Mesendoderm (in vitro differentiated cells): ENCODE results near the gene TMEFF1.

Experiments used
- DNase-seq: peaks from one replicate; pipeline ENCODE4 v3.0.0; 2013
- H2AK5ac ChIP-seq: 2 replicates; pipeline ENCODE4 v1.6.1; 2013; ENCODE audit warnings: low read length, inconsistent platforms
- H2BK120ac ChIP-seq: 2 replicates; pipeline ENCODE4 v1.6.1; 2013; ENCODE audit warnings: low read depth, mild to moderate bottlenecking, low read length, moderate library complexity, mixed read lengths
- H2BK15ac ChIP-seq: replicated peaks from 2 replicates; pipeline ENCODE4 v1.6.1; 2013; ENCODE audit warnings: low read depth, mild to moderate bottlenecking, moderate library complexity
- H2BK5ac ChIP-seq: 2 replicates; pipeline ENCODE4 v1.6.1; 2013; ENCODE audit warnings: low read length, inconsistent platforms
- H3K18ac ChIP-seq: 2 replicates; pipeline ENCODE4 v1.6.1; 2013; ENCODE audit warnings: mild to moderate bottlenecking, low read length, mixed read lengths
- H3K23ac ChIP-seq: one replicate; pipeline ENCODE4 v1.6.1; 2013; ENCODE audit warnings: low read length
- H3K27ac ChIP-seq: 2 replicates; pipeline ENCODE4 v1.5.1; 2013; ENCODE audit warnings: low read depth, mild to moderate bottlenecking, inconsistent platforms, low read length, moderate library complexity
- H3K27me3 ChIP-seq: 2 replicates; pipeline ENCODE4 v1.6.1; 2013; ENCODE audit warnings: low read length, control low read depth, mild to moderate bottlenecking, inconsistent platforms; ENCODE audit not compliant: insufficient read depth, poor library complexity
- H3K36me3 ChIP-seq: 2 replicates; pipeline ENCODE4 v1.6.1; 2013; ENCODE audit warnings: low read length, inconsistent platforms; ENCODE audit not compliant: control insufficient read depth, insufficient read depth
- H3K4ac ChIP-seq: one replicate; pipeline ENCODE4 v1.6.1; 2013; ENCODE audit warnings: low read depth, mild to moderate bottlenecking, low read length, moderate library complexity
- H3K4me1 ChIP-seq: 2 replicates; pipeline ENCODE4 v1.6.1; 2013; ENCODE audit warnings: low read depth, low read length, inconsistent platforms; ENCODE audit not compliant: control insufficient read depth
- H3K4me2 ChIP-seq: 2 replicates; pipeline ENCODE4 v1.6.1; 2013; ENCODE audit warnings: low read length
- H3K4me3 ChIP-seq: 2 replicates; pipeline ENCODE4 v1.5.1; 2013; ENCODE audit warnings: mild to moderate bottlenecking, low read length
- H3K56ac ChIP-seq: one replicate; pipeline ENCODE4 v1.6.1; 2013; ENCODE audit warnings: low read length
- H3K79me1 ChIP-seq: 2 replicates; pipeline ENCODE4 v1.6.1; 2013; ENCODE audit warnings: low read length, inconsistent platforms
- H3K79me2 ChIP-seq: 2 replicates; pipeline ENCODE4 v1.6.1; 2013; ENCODE audit warnings: mild to moderate bottlenecking, low read length; ENCODE audit not compliant: control insufficient read depth, insufficient read depth
- H3K9ac ChIP-seq: 2 replicates; pipeline ENCODE4 v1.6.1; 2013; ENCODE audit warnings: low read length, inconsistent platforms
- H4K5ac ChIP-seq: one replicate; pipeline ENCODE4 v1.6.1; 2013; ENCODE audit warnings: low read length
- H4K8ac ChIP-seq: one replicate; pipeline ENCODE4 v1.6.1; 2013; ENCODE audit warnings: low read depth, mild to moderate bottlenecking, control low read depth, low read length, moderate library complexity
- WGBS: extraction: QIAGEN DNeasy Blood & Tissue Kit; methylation state at CpG from one replicate; pipeline ENCODE4 v1.1.7; 2013; ENCODE audit warnings: low lambda C conversion rate, missing lambda C conversion rate; ENCODE audit not compliant: insufficient coverage; ENCODE audit errors: extremely low coverage; 5-methylcytosine and 5-hydroxymethylcytosine counted together

TMEFF1 gene

GRCh38 chr9:100619194-100619593 is 146.2 kb downstream of the TMEFF1 start:
- H3K79me1 ChIP-seq = no peaks in the 10 kb centered on the region
- H3K27me3 ChIP-seq = no peaks in the 10 kb centered on the region
- no peak overlapping the region for H3K9ac ChIP-seq
- H3K36me3 ChIP-seq = no peaks in the 10 kb centered on the region
- no peak overlapping the region for H3K27ac ChIP-seq
- H2BK5ac ChIP-seq = no peak overlapping the region
- no peak overlapping the region for H3K4ac ChIP-seq
- no peak overlapping the region for H4K5ac ChIP-seq
- no CpG with 5 or more reads among the region's 5 CpGs for WGBS
- DNase-seq = peak; percentile 31
- no peak overlapping the region for H3K56ac ChIP-seq
- H3K4me3 ChIP-seq = no peak overlapping the region
- H3K4me2 ChIP-seq = no peak overlapping the region
- H2AK5ac ChIP-seq = no peak overlapping the region
- no peaks in the 10 kb centered on the region for H3K79me2 ChIP-seq
- no peak overlapping the region for H2BK15ac ChIP-seq
- no peak overlapping the region for H4K8ac ChIP-seq
- H2BK120ac ChIP-seq = no peak overlapping the region
- no peaks in the 10 kb centered on the region for H3K4me1 ChIP-seq
- no peak overlapping the region for H3K18ac ChIP-seq
- H3K23ac ChIP-seq = no peak overlapping the region

DNA sequence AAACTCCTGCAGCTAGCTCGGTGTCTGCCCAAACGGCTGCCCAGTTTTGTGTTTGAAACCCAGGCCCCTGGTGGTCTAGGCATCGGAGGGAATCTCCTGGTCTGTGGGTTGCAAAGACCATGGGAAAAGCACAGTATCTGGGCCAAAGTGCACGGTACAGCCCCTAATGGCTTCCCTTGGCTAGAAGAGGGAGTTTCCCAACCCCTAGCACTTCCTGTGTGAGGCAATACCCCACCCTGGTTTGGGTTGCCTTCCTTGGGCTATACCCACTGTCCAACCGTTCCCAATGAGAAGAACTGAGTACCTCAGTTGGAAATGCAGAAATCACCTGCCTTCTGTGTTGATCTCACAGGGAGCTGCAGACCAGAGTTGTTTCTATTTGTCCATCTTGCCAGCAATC is 146.7 kb downstream of the TMEFF1 start:
- H3K27me3 ChIP-seq = no peaks in the 10 kb centered on the region
- no peak for DNase-seq
- no peaks in the 10 kb centered on the region for H3K36me3 ChIP-seq
- no peak overlapping the region for H3K56ac ChIP-seq
- no peak overlapping the region for H4K5ac ChIP-seq
- no peak overlapping the region for H3K4me2 ChIP-seq
- H3K27ac ChIP-seq = no peak overlapping the region
- H3K23ac ChIP-seq = no peak overlapping the region
- H3K9ac ChIP-seq = no peak overlapping the region
- no peaks in the 10 kb centered on the region for H3K79me1 ChIP-seq
- no CpG with 5 or more reads among the region's 5 CpGs for WGBS
- no peak overlapping the region for H2AK5ac ChIP-seq
- no peaks in the 10 kb centered on the region for H3K79me2 ChIP-seq
- no peak overlapping the region for H3K4me3 ChIP-seq
- no peak overlapping the region for H3K18ac ChIP-seq
- no peak overlapping the region for H3K4ac ChIP-seq
- H2BK120ac ChIP-seq = no peak overlapping the region
- no peak overlapping the region for H2BK15ac ChIP-seq
- H2BK5ac ChIP-seq = no peak overlapping the region
- no peak overlapping the region for H4K8ac ChIP-seq
- no peaks in the 10 kb centered on the region for H3K4me1 ChIP-seq

DNA sequence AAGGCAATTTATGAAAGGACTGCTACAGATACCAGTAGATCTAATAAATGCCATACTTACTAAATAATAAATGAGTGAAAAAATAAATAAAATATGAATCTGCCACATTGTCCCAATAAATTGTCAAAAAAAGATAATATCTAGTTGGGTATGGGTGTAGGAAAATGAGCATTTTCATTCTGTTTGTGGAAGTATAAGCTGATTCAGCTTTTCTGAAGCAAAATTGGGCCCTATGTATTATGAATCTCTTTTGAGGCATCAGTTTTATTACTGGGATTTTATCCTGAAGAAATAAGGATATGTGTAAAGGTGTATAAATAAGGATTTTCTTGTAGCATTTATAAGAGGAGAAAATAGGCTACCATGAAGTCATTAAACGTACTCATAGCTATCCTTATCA is 151.0 kb downstream of the TMEFF1 start:
- H3K4me1 ChIP-seq = no peaks in the 10 kb centered on the region
- H2BK15ac ChIP-seq = no peak overlapping the region
- no peak overlapping the region for H3K27ac ChIP-seq
- WGBS = no CpG with 5 or more reads among the region's 1 CpG
- H2AK5ac ChIP-seq = no peak overlapping the region
- no peak overlapping the region for H4K8ac ChIP-seq
- H2BK120ac ChIP-seq = no peak overlapping the region
- H3K18ac ChIP-seq = no peak overlapping the region
- H4K5ac ChIP-seq = no peak overlapping the region
- H3K36me3 ChIP-seq = no peaks in the 10 kb centered on the region
- no peak overlapping the region for H3K4ac ChIP-seq
- no peak overlapping the region for H3K4me3 ChIP-seq
- DNase-seq = no peak
- H3K23ac ChIP-seq = no peak overlapping the region
- no peak overlapping the region for H2BK5ac ChIP-seq
- no peak overlapping the region for H3K9ac ChIP-seq
- H3K79me1 ChIP-seq = no peaks in the 10 kb centered on the region
- no peaks in the 10 kb centered on the region for H3K27me3 ChIP-seq
- H3K79me2 ChIP-seq = no peaks in the 10 kb centered on the region
- no peak overlapping the region for H3K4me2 ChIP-seq
- H3K56ac ChIP-seq = no peak overlapping the region

DNA sequence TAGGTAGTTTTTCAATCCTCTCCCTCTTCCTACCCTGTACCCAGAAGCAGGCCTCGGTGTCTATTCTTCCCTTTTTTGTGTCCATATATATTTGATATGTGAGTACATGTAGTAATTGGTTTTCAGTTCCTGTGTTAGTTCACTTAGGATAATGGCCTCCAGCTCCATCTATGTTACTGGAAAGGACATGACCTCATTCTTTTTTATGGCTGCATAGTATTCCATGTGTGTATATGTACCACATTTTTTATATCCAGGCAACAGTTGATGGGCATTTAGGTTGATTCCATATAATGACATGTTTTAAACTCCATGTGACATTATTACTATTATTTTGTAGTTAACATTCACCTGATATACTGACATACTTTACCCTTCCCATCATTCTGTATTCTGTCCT is 154.0 kb downstream of the TMEFF1 start:
- no peak overlapping the region for H2BK120ac ChIP-seq
- no peak overlapping the region for H2BK15ac ChIP-seq
- H2AK5ac ChIP-seq = no peak overlapping the region
- H3K56ac ChIP-seq = no peak overlapping the region
- H3K79me1 ChIP-seq = no peaks in the 10 kb centered on the region
- H2BK5ac ChIP-seq = no peak overlapping the region
- H3K4me1 ChIP-seq = no peaks in the 10 kb centered on the region
- H3K27ac ChIP-seq = no peak overlapping the region
- DNase-seq = no peak
- no peak overlapping the region for H3K9ac ChIP-seq
- H3K4ac ChIP-seq = no peak overlapping the region
- no peak overlapping the region for H3K4me3 ChIP-seq
- no peak overlapping the region for H4K5ac ChIP-seq
- H3K23ac ChIP-seq = no peak overlapping the region
- no CpG with 5 or more reads among the region's 1 CpG for WGBS
- H3K36me3 ChIP-seq = no peaks in the 10 kb centered on the region
- no peak overlapping the region for H3K4me2 ChIP-seq
- no peaks in the 10 kb centered on the region for H3K79me2 ChIP-seq
- H4K8ac ChIP-seq = no peak overlapping the region
- no peaks in the 10 kb centered on the region for H3K27me3 ChIP-seq
- no peak overlapping the region for H3K18ac ChIP-seq
